OCI-LY1 (cell line): ENCODE measurements around the gene MSX1.

ENCODE experiments used
- EZH2 ChIP-seq: fragments of 200-600 bp; sonication (generic), shearing (Covaris generic); IDR thresholded peaks from 2 replicates; pipeline ENCODE4 v1.8.0; 2017; ENCODE audit warnings: borderline replicate concordance, mixed run types, mild to moderate bottlenecking, antibody characterized with exemption, low read length, moderate library complexity, mixed read lengths
- TF ChIP-seq, protein P1 (sequence below): fragments of 200-600 bp; sonication (generic), shearing (Covaris generic); IDR thresholded peaks from 2 replicates; pipeline ENCODE4 v1.5.1; 2017; ENCODE audit warnings: mild to moderate bottlenecking, antibody characterized with exemption, low read length, moderate library complexity, mixed read lengths

DNA sequence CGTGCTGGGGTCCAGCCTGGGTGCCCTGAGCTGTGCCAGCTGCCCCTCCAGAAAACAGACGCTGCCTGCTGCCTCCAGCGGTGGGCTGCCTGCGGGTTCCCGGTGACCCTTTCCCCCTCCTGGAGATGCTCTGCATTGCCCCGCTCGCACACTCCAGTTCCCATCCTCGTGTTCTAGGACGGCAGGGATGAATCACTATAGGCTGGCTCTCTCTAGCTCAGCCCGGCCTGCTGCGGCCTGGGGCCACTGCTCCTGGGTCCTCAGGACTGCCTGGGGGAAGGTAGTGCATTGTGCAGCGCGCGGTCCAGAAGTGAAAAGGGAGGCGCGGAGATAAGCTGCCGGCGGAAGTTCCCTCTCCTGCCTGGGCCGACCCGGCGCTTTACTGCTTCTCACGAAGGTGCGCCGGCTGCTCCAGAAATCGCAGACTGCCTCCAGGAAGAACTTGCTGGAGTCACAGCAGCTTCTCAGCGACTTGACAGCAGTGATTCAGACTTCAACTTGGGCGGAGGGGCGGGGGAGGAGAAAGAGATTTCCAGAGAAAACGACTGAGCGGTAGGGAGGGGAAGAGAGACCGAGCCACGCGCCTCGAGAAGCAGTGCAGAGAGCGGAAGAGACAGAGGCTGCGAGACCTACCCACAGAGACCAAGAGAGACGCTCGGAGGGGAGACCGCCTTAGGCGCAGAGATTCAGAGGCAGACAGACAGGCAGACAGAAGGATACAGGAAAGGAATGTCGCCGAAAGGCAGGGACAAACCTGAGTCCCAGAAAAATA lies 6.7 kb upstream of the MSX1 start:
- TF ChIP-seq, protein P1, sequence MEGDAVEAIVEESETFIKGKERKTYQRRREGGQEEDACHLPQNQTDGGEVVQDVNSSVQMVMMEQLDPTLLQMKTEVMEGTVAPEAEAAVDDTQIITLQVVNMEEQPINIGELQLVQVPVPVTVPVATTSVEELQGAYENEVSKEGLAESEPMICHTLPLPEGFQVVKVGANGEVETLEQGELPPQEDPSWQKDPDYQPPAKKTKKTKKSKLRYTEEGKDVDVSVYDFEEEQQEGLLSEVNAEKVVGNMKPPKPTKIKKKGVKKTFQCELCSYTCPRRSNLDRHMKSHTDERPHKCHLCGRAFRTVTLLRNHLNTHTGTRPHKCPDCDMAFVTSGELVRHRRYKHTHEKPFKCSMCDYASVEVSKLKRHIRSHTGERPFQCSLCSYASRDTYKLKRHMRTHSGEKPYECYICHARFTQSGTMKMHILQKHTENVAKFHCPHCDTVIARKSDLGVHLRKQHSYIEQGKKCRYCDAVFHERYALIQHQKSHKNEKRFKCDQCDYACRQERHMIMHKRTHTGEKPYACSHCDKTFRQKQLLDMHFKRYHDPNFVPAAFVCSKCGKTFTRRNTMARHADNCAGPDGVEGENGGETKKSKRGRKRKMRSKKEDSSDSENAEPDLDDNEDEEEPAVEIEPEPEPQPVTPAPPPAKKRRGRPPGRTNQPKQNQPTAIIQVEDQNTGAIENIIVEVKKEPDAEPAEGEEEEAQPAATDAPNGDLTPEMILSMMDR = no peak
- no peak for TF ChIP-seq EZH2
